ENCODE measurements around the gene RAP2C.

The RAP2C gene

DNA sequence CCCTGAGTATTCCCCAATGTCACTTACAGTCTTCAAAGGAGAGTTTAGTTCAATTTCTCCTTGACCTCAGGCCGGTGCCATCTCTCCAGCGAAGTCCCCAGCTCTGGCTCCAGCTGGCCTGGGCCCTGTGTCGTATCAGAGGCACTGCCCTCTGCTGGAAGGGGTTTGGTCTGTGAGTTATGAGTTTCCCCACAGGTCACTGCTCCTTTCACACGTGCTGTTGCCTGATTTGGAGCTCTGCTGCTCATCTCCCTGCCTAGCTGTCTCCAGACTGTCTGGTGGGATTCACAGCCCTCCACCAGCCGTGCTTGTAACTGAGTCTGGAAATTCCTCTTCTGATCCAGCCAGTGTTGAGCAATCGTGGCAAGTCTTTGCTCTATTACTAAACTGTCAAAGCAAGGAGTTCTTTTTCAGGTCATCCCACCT lies at the start of gene RAP2C:
Gene RAP2C (minus strand): TSS at position 105 of the 426 bp plus-strand sequence. CDS start 2,179 bp downstream, outside the sequence.
- TF ChIP-seq, protein P1, sequence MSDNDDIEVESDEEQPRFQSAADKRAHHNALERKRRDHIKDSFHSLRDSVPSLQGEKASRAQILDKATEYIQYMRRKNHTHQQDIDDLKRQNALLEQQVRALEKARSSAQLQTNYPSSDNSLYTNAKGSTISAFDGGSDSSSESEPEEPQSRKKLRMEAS (IDR thresholded peaks at IDR 0.05; ENCODE audit: low read depth, low read length) = peak; percentile 86
- peak; percentile 75 for TF ChIP-seq MYC (IDR thresholded peaks at IDR 0.05; ENCODE audit: low read depth, low read length)
- TF ChIP-seq, protein P2, sequence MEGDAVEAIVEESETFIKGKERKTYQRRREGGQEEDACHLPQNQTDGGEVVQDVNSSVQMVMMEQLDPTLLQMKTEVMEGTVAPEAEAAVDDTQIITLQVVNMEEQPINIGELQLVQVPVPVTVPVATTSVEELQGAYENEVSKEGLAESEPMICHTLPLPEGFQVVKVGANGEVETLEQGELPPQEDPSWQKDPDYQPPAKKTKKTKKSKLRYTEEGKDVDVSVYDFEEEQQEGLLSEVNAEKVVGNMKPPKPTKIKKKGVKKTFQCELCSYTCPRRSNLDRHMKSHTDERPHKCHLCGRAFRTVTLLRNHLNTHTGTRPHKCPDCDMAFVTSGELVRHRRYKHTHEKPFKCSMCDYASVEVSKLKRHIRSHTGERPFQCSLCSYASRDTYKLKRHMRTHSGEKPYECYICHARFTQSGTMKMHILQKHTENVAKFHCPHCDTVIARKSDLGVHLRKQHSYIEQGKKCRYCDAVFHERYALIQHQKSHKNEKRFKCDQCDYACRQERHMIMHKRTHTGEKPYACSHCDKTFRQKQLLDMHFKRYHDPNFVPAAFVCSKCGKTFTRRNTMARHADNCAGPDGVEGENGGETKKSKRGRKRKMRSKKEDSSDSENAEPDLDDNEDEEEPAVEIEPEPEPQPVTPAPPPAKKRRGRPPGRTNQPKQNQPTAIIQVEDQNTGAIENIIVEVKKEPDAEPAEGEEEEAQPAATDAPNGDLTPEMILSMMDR (IDR thresholded peaks at IDR 0.05; ENCODE audit: low read depth, low read length) = peak; percentile 57
- TF ChIP-seq POLR2A (IDR thresholded peaks at IDR 0.05; ENCODE audit: extremely low read depth, insufficient read length) = no peak
- DNase-seq (ENCODE audit: low read depth) = peak; percentile 82
- peak within 1 kb of the TSS; percentile 87 for H3K4me3 ChIP-seq (ENCODE audit: low read depth, low read length)

DNA sequence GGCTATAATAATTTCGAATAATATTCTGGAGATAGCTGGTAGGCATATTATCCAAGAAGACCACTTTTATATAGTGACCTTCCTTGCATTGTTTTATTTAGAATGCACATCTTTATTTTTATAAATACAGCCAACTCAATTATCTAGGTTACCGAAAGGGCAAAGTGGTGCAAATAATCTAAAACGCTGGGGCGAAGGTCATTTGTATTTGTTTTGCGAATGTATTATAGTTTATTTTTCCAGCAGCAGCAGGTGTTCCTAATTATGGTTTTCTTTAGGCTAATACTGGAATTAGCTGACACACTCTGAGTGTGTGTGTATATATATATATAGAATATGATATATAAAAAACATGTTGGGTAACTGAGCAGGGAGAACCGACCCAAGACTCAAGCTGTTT lies 48.1 kb upstream of the RAP2C start:
- TF ChIP-seq, protein P1 (IDR thresholded peaks at IDR 0.05; ENCODE audit: low read depth, low read length) = no peak
- TF ChIP-seq MYC (IDR thresholded peaks at IDR 0.05; ENCODE audit: low read depth, low read length) (no peak), POLR2A (IDR thresholded peaks at IDR 0.05; ENCODE audit: extremely low read depth, insufficient read length) (no peak)
- TF ChIP-seq, protein P2 (IDR thresholded peaks at IDR 0.05; ENCODE audit: low read depth, low read length) = no peak
- DNase-seq (ENCODE audit: low read depth) = no peak
- no peak overlapping the region for H3K4me3 ChIP-seq (ENCODE audit: low read depth, low read length)

DNA sequence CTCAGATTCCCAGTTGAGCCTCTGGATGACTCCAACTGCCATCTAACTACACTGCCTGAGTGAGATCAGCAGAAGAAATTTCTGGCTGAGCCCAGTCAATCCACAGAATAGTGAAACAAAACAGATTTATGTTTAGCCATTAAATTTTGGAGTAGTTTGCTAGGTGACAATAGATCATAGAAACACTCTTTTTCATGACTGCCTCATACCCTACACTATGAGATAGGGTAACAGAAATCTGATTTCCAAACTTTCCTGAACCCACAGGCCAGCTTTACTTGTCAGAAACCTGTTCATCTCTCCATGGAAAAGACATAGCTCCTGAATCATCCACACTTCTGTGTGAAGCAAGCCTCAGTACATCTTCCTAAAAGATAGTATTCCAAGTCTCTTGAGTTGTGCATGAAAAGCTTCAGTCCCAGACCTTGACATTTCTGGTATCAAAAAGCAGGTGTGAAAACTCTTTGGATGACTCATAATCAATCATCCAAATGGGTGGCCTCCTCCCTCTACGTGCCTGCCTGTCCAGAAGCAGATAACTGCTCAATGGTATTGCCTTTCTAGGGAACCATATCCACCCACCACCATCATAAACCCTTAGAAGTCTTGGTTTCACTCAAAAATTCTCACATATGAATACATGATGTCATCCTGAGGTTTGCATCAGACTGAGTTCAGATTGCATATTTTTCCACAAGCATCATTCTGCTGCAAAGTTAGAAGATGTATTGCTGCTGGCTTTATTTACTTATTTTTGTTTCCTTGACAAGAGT lies 47.5 kb upstream of the RAP2C start:
- no peak overlapping the region for H3K4me3 ChIP-seq (ENCODE audit: low read depth, low read length)
- no peak for TF ChIP-seq MYC (IDR thresholded peaks at IDR 0.05; ENCODE audit: low read depth, low read length)
- TF ChIP-seq POLR2A (IDR thresholded peaks at IDR 0.05; ENCODE audit: extremely low read depth, insufficient read length) = no peak
- TF ChIP-seq, protein P1 (IDR thresholded peaks at IDR 0.05; ENCODE audit: low read depth, low read length) = no peak
- TF ChIP-seq, protein P2 (IDR thresholded peaks at IDR 0.05; ENCODE audit: low read depth, low read length) = no peak
- DNase-seq (ENCODE audit: low read depth) = no peak

DNA sequence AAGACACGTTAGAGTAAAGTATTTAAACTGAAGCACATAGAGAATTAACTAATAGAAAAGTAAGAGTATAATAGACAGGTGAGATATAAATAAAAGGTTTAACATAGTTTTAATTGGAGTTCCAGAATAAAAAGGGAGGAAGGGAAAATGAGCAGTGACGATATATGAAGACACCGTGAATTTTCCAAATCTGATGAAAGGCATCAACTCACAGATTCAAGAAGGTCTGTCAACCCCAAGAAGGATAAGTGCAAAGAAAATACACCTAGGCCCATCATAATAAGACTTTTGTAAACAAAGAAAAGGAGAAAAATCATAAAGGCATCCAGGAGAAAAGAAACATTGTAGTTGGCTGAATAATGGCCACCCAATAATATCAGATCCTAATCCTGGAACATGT lies 43.9 kb upstream of the RAP2C start:
- H3K4me3 ChIP-seq (ENCODE audit: low read depth, low read length) = no peak overlapping the region
- DNase-seq (ENCODE audit: low read depth) = no peak
- TF ChIP-seq MYC (IDR thresholded peaks at IDR 0.05; ENCODE audit: low read depth, low read length) (no peak), POLR2A (IDR thresholded peaks at IDR 0.05; ENCODE audit: extremely low read depth, insufficient read length) (no peak)
- TF ChIP-seq, protein P1 (IDR thresholded peaks at IDR 0.05; ENCODE audit: low read depth, low read length) = no peak
- TF ChIP-seq, protein P2 (IDR thresholded peaks at IDR 0.05; ENCODE audit: low read depth, low read length) = no peak

DNA sequence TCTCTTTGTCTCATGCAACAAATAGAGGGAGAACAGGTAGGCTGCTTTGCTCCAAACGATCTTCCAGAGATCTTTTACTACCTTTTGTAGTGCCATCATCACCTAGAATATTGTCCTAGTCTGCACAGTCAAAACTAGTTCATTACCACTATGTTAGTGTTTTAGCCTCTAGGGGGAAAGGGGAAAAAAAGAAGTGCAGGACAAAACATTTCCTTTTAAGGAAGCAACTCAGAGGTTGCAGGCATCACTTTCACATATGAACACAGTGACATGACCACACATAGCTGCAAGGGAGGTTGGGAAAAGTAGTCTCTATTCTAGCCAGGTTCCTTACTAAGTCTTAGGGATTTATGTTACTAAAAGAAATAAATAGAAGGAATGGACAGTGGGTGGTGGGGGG lies 39.3 kb upstream of the RAP2C start:
- H3K4me3 ChIP-seq (ENCODE audit: low read depth, low read length) = no peak overlapping the region
- no peak for TF ChIP-seq MYC (IDR thresholded peaks at IDR 0.05; ENCODE audit: low read depth, low read length)
- no peak for TF ChIP-seq POLR2A (IDR thresholded peaks at IDR 0.05; ENCODE audit: extremely low read depth, insufficient read length)
- TF ChIP-seq, protein P2 (IDR thresholded peaks at IDR 0.05; ENCODE audit: low read depth, low read length) = no peak
- TF ChIP-seq, protein P1 (IDR thresholded peaks at IDR 0.05; ENCODE audit: low read depth, low read length) = no peak
- peak; percentile 1 for DNase-seq (ENCODE audit: low read depth)
